ENCODE results near the gene TPPP.
"Not testable (repeated sequence)": the region's sequence is repeated elsewhere in the genome, so short reads cannot be mapped to it uniquely, and the experiment has no call there.

The TPPP gene

GRCh38 chr5:714215-715118 lies 21.3 kb upstream of the TPPP start:
- not testable (repeated sequence) for H3K4me1 ChIP-seq (ENCODE audit: control insufficient read depth, insufficient read depth, low read length); H3K4me2 ChIP-seq (ENCODE audit: low read length); H3K9ac ChIP-seq (ENCODE audit: low read depth, low read length); H3K4me3 ChIP-seq (ENCODE audit: low read length); H3K9me3 ChIP-seq (replicated peaks; ENCODE audit: low read length); H3K36me3 ChIP-seq (ENCODE audit: insufficient read depth, low read length)
- peaks cover 13% of the 10 kb centered on the region for H3K27me3 ChIP-seq (ENCODE audit: control insufficient read depth, insufficient read depth, low read length)

- H3K9me3 ChIP-seq (replicated peaks; ENCODE audit: low read length), result not testable (repeated sequence)
Observed at GRCh38 chr5:713686-714085, 20.5 kb upstream of the TPPP start.

GRCh38 chr5:708848-709517 lies 15.8 kb upstream of the TPPP start:
- not testable (repeated sequence) for H3K27me3 ChIP-seq (ENCODE audit: control insufficient read depth, insufficient read depth, low read length); H3K4me2 ChIP-seq (ENCODE audit: low read length); H3K4me1 ChIP-seq (ENCODE audit: control insufficient read depth, insufficient read depth, low read length); H3K9me3 ChIP-seq (replicated peaks; ENCODE audit: low read length); H3K4me3 ChIP-seq (ENCODE audit: low read length); H3K36me3 ChIP-seq (ENCODE audit: insufficient read depth, low read length); H3K9ac ChIP-seq (ENCODE audit: low read depth, low read length)

More at GRCh38 chr5:713686-714085, 20.5 kb upstream of the TPPP start:
- H3K4me2 ChIP-seq (ENCODE audit: low read length); H3K4me3 ChIP-seq (ENCODE audit: low read length); H3K9ac ChIP-seq (ENCODE audit: low read depth, low read length); H3K4me1 ChIP-seq (ENCODE audit: control insufficient read depth, insufficient read depth, low read length); H3K36me3 ChIP-seq (ENCODE audit: insufficient read depth, low read length): not testable (repeated sequence)
- peaks cover 12% of the 10 kb centered on the region for H3K27me3 ChIP-seq (ENCODE audit: control insufficient read depth, insufficient read depth, low read length)

- H3K9me3 ChIP-seq (replicated peaks; ENCODE audit: low read length); H3K4me1 ChIP-seq (ENCODE audit: control insufficient read depth, insufficient read depth, low read length); H3K4me2 ChIP-seq (ENCODE audit: low read length); H3K9ac ChIP-seq (ENCODE audit: low read depth, low read length); H3K4me3 ChIP-seq (ENCODE audit: low read length); H3K27me3 ChIP-seq (ENCODE audit: control insufficient read depth, insufficient read depth, low read length); H3K36me3 ChIP-seq (ENCODE audit: insufficient read depth, low read length): not testable (repeated sequence)
Observed at GRCh38 chr5:708374-708773, 15.2 kb upstream of the TPPP start.

GRCh38 chr5:706127-706526 lies 13.0 kb upstream of the TPPP start:
- not testable (repeated sequence) for H3K4me1 ChIP-seq (ENCODE audit: control insufficient read depth, insufficient read depth, low read length); H3K9ac ChIP-seq (ENCODE audit: low read depth, low read length); H3K36me3 ChIP-seq (ENCODE audit: insufficient read depth, low read length); H3K9me3 ChIP-seq (replicated peaks; ENCODE audit: low read length); H3K27me3 ChIP-seq (ENCODE audit: control insufficient read depth, insufficient read depth, low read length); H3K4me3 ChIP-seq (ENCODE audit: low read length); H3K4me2 ChIP-seq (ENCODE audit: low read length)

- H3K4me3 ChIP-seq (ENCODE audit: low read length); H3K36me3 ChIP-seq (ENCODE audit: insufficient read depth, low read length); H3K4me1 ChIP-seq (ENCODE audit: control insufficient read depth, insufficient read depth, low read length); H3K4me2 ChIP-seq (ENCODE audit: low read length); H3K9ac ChIP-seq (ENCODE audit: low read depth, low read length); H3K9me3 ChIP-seq (replicated peaks; ENCODE audit: low read length): not testable (repeated sequence)
- peaks cover 32% of the 10 kb centered on the region for H3K27me3 ChIP-seq (ENCODE audit: control insufficient read depth, insufficient read depth, low read length)
Observed at GRCh38 chr5:696753-697702, 3.9 kb upstream of the TPPP start.

- not testable (repeated sequence) for H3K9ac ChIP-seq (ENCODE audit: low read depth, low read length); H3K4me2 ChIP-seq (ENCODE audit: low read length); H3K9me3 ChIP-seq (replicated peaks; ENCODE audit: low read length); H3K4me1 ChIP-seq (ENCODE audit: control insufficient read depth, insufficient read depth, low read length); H3K36me3 ChIP-seq (ENCODE audit: insufficient read depth, low read length); H3K4me3 ChIP-seq (ENCODE audit: low read length)
- peaks cover 27% of the 10 kb centered on the region for H3K27me3 ChIP-seq (ENCODE audit: control insufficient read depth, insufficient read depth, low read length)
Observed at GRCh38 chr5:696191-696590, 3.0 kb upstream of the TPPP start.

- not testable (repeated sequence) for H3K4me2 ChIP-seq (ENCODE audit: low read length); H3K4me3 ChIP-seq (ENCODE audit: low read length); H3K36me3 ChIP-seq (ENCODE audit: insufficient read depth, low read length)
Observed at GRCh38 chr5:695475-695874, 2.3 kb upstream of the TPPP start.

GRCh38 chr5:694042-694431 lies 885 bp upstream of the TPPP start:
- not testable (repeated sequence) for H3K36me3 ChIP-seq (ENCODE audit: insufficient read depth, low read length); H3K4me2 ChIP-seq (ENCODE audit: low read length); H3K4me3 ChIP-seq (ENCODE audit: low read length); H3K9me3 ChIP-seq (replicated peaks; ENCODE audit: low read length); H3K4me1 ChIP-seq (ENCODE audit: control insufficient read depth, insufficient read depth, low read length); H3K9ac ChIP-seq (ENCODE audit: low read depth, low read length)
- H3K27me3 ChIP-seq (ENCODE audit: control insufficient read depth, insufficient read depth, low read length), result peaks cover 12% of the 10 kb centered on the region

More at GRCh38 chr5:695475-695874, 2.3 kb upstream of the TPPP start:
- H3K4me1 ChIP-seq (ENCODE audit: control insufficient read depth, insufficient read depth, low read length); H3K9me3 ChIP-seq (replicated peaks; ENCODE audit: low read length); H3K9ac ChIP-seq (ENCODE audit: low read depth, low read length): not testable (repeated sequence)
- peaks cover 23% of the 10 kb centered on the region for H3K27me3 ChIP-seq (ENCODE audit: control insufficient read depth, insufficient read depth, low read length)

- H3K4me1 ChIP-seq (ENCODE audit: control insufficient read depth, insufficient read depth, low read length); H3K9me3 ChIP-seq (replicated peaks; ENCODE audit: low read length); H3K27me3 ChIP-seq (ENCODE audit: control insufficient read depth, insufficient read depth, low read length); H3K9ac ChIP-seq (ENCODE audit: low read depth, low read length); H3K36me3 ChIP-seq (ENCODE audit: insufficient read depth, low read length); H3K4me3 ChIP-seq (ENCODE audit: low read length): not testable (repeated sequence)
- H3K4me2 ChIP-seq (ENCODE audit: low read length), result peak overlapping the region; percentile 58
Observed at GRCh38 chr5:692529-693041, 567 bp downstream of the TPPP start.

- H3K4me1 ChIP-seq (ENCODE audit: control insufficient read depth, insufficient read depth, low read length), result no peaks in the 10 kb centered on the region
- peaks cover 4% of the 10 kb centered on the region for H3K27me3 ChIP-seq (ENCODE audit: control insufficient read depth, insufficient read depth, low read length)
- H3K4me2 ChIP-seq (ENCODE audit: low read length), result peak overlapping the region; percentile 58
- no peaks in the 10 kb centered on the region for H3K9me3 ChIP-seq (replicated peaks; ENCODE audit: low read length)
- no peak overlapping the region for H3K4me3 ChIP-seq (ENCODE audit: low read length)
- no peaks in the 10 kb centered on the region for H3K36me3 ChIP-seq (ENCODE audit: insufficient read depth, low read length)
- no peak overlapping the region for H3K9ac ChIP-seq (ENCODE audit: low read depth, low read length)
Observed at GRCh38 chr5:691817-692528, 1.2 kb downstream of the TPPP start.
